ENCODE data around the gene BFAR.
"Not testable (repeated sequence)": the region's sequence is repeated elsewhere in the genome, so short reads cannot be mapped to it uniquely, and the experiment has no call there.

BFAR gene

DNA sequence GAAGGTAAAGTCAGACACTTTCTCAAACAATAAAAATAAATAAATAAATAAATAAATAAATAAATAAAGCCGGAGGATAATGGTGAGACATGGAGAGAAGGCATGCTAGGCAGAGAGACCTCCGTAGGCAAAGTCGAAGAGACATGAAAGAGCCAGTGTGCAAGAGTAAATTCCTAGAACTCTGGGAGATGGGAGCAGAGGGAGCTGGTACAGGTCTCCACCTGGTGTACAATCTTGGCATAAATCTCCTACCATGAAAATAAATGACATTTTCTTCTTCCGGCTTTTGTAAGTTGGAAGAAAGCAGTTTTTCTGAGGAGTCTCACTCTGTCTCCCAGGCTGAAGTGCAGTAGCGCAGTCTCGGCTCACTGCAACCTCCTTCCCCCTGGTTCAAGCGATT, 69.1 kb downstream of the BFAR start:
- DNase-seq, result not testable (repeated sequence)

DNA sequence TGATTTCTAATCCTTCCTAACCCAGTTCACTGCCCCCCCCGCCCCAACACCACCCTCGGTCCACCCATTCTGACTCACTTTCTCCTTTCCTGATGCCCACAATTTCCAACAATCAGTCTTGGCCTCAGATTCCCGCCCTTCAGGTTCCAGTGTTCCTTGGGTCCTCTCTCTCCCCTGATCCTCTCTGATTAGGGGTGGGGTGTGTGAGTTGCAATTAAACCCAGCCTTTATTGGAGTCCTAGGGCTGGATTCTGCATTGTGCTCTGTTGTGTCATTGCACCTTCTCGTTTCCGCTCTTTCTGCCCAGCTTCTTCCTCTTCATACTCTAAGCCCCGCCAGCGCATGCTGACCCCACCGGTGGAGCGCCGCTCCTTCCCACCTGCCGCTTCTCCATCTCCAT, 69.9 kb downstream of the BFAR start:
- DNase-seq, result not testable (repeated sequence)

DNA sequence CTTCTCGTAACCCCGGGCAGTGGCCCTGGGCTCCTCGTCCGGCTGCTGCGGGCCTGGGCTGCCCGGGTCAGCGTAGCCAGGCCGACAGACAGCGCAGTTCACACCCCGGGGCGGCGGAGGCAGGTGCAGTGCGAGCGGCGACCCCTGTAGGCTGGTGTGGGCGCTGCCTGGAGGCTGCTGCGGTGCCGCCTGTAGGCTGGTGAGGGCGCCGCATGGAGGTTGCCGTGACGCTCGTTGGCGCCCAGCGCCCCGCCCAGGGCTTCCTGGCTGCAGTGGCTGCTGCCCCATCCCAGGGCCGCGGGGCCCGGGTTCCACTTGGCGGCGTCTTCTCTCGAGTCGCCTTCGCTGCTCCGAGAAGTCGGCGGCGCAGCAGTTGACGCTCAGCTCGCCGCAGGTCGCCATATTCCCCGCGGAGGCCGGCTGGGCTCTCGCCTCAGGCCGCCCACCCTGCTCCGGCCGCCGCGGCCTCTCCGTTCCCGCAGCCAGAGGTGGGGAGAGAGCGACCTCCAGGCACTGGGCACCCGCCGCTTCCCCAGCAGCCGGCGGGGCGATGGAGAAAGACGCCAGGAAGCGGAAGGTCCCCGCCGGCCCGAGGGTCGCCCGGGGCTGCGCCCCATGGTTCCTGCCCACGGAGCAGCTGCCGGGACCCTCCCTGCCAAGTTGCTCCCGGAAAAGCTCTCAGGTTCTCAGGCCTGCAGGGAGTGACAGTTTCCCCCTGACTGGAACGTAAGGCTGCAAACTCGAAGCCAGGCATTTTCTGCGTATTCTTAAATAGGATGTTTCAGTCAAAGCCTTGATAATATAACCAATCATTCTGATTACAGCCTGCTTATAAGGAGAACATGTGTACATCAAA, 70.6 kb downstream of the BFAR start, which contains the start of gene NPIPA3:
NPIPA3 (plus strand) TSS at position 256 of the 856 bp plus-strand sequence. CDS start 5,533 bp downstream, outside the sequence.
- not testable (repeated sequence) for DNase-seq

Data from AML-193 (cell line).